OCI-LY7 (cell line): Measurements from ENCODE around the gene EML6.

Experiments
- CTCF ChIP-seq: fragments of 200-600 bp; sonication (generic); conservative IDR thresholded peaks from 2 replicates; pipeline ENCODE4 v1.5.1; 2014; ENCODE audit warnings: mild to moderate bottlenecking, antibody characterized with exemption, low read length, moderate library complexity, mixed read lengths
- EZH2phosphoT487 ChIP-seq: fragments of 200-600 bp; sonication (generic); IDR thresholded peaks from 2 replicates; pipeline ENCODE4 v1.6.1; 2018; ENCODE audit warnings: low read depth, borderline replicate concordance, mild to moderate bottlenecking, mixed run types, antibody characterized with exemption, low read length, moderate library complexity, mixed read lengths

- TF ChIP-seq CTCF (no peak), EZH2phosphoT487 (no peak)
Measured at GRCh38 chr2:54879032-54879431, 155.6 kb downstream of the EML6 start.
